GM12878 (cell line): Measurements from ENCODE around the gene SAMD1. TPM values are rescaled to one million over a fixed set of nuclear protein-coding genes. Genes with fewer than 3 reads are reported as not detected.

Experiments used
- BRCA1 ChIP-seq: IDR thresholded peaks from 2 replicates; pipeline ENCODE4 v1.6.1; 2011; ENCODE audit warnings: low read depth, low read length, improper control_type of control experiment
- CBX3 ChIP-seq: fragments of 200-600 bp; sonication (generic); IDR thresholded peaks from 2 replicates; pipeline ENCODE4 v1.6.1; 2016; ENCODE audit warnings: low read depth, borderline replicate concordance
- CHD2 ChIP-seq: IDR thresholded peaks from 2 replicates; pipeline ENCODE4 v1.6.1; 2011; ENCODE audit warnings: low read depth, low read length, improper control_type of control experiment, borderline replicate concordance
- DPF2 ChIP-seq: fragments of 450-650 bp; IDR thresholded peaks from 2 replicates; pipeline ENCODE4 v1.6.1; 2017; ENCODE audit warnings: mild to moderate bottlenecking
- EED ChIP-seq: sonication (generic); IDR thresholded peaks from 2 replicates; pipeline ENCODE4 v1.6.1; 2016; ENCODE audit warnings: antibody characterized with exemption, low read depth
- ESRRA ChIP-seq: IDR thresholded peaks from 2 replicates; pipeline ENCODE4 v1.6.1; 2012; ENCODE audit warnings: mild to moderate bottlenecking, low read length, improper control_type of control experiment
- GABPA ChIP-seq: IDR thresholded peaks from 2 replicates; pipeline ENCODE4 v1.6.1; 2014; ENCODE audit warnings: antibody characterized with exemption, low read depth, mild to moderate bottlenecking, inconsistent platforms
- HCFC1 ChIP-seq: fragments of 150-350 bp; IDR thresholded peaks from 2 replicates; pipeline ENCODE4 v1.6.1; 2014; ENCODE audit warnings: low read length
- HDAC6 ChIP-seq: fragments of 200-600 bp; sonication (generic); IDR thresholded peaks from one replicate; pipeline ENCODE4 v1.8.0; 2017; ENCODE audit warnings: antibody characterized with exemption; ENCODE audit not compliant: unreplicated experiment
- IKZF1 ChIP-seq: fragments of 450-650 bp; conservative IDR thresholded peaks from 2 replicates; pipeline ENCODE4 v1.6.1; 2017; ENCODE audit warnings: antibody characterized with exemption, mild to moderate bottlenecking
- IRF5 ChIP-seq: fragments of 450-650 bp; IDR thresholded peaks from 2 replicates; pipeline ENCODE4 v1.6.1; 2017; ENCODE audit warnings: borderline replicate concordance
- KLF5 ChIP-seq: fragments of 450-650 bp; IDR thresholded peaks from 2 replicates; pipeline ENCODE4 v1.6.1; 2014; ENCODE audit warnings: mild to moderate bottlenecking; ENCODE audit not compliant: partially characterized antibody
- MEF2B ChIP-seq: fragments of 450-650 bp; IDR thresholded peaks from 2 replicates; pipeline ENCODE4 v1.6.1; 2018; ENCODE audit warnings: mild to moderate bottlenecking, moderate library complexity; ENCODE audit not compliant: partially characterized antibody, poor library complexity, severe bottlenecking
- NFIC ChIP-seq: IDR thresholded peaks from 2 replicates; pipeline ENCODE4 v1.6.1; 2012; ENCODE audit warnings: low read depth, mild to moderate bottlenecking, inconsistent platforms, low read length, moderate library complexity
- PAX5 ChIP-seq: IDR thresholded peaks from 2 replicates; pipeline ENCODE4 v1.6.1; 2011; ENCODE audit warnings: low read depth, low read length, borderline replicate concordance
- SKIL ChIP-seq: fragments of 450-650 bp; IDR thresholded peaks from 2 replicates; pipeline ENCODE4 v1.6.1; 2017; ENCODE audit warnings: mild to moderate bottlenecking, low read depth, inconsistent platforms; ENCODE audit not compliant: poor library complexity, severe bottlenecking
- TAF1 ChIP-seq: IDR thresholded peaks from 2 replicates; pipeline ENCODE4 v1.6.1; 2011; ENCODE audit warnings: mild to moderate bottlenecking, low read depth, low read length, borderline replicate concordance
- ZSCAN29 ChIP-seq: fragments of 450-650 bp; IDR thresholded peaks from 2 replicates; pipeline ENCODE4 v1.6.1; 2017; ENCODE audit warnings: mild to moderate bottlenecking, moderate library complexity
- polyA plus RNA-seq, 11 experiments: library from polyadenylated mRNA; depleted of rRNA in 4 of 11; unstranded in 6 of 11; stranded (reverse) in 5 of 11; fragments of >200 nt; fragmentation: Nextera tagmentation in 4 of 11; fragmentation: Illumina TruSeq in 1 of 11; extraction: Ambion mirVana in 4 of 11; extraction: Trizol in 1 of 11; gene quantifications; 1 replicate in 1 of 11; 2 replicates in 10 of 11; pipeline versions ENCODE4 v1.2.1 to v1.2.3, GENCODE V29; 2011 to 2016; ENCODE audit warnings: inconsistent platforms in 2 of 11, missing spikeins in 2 of 11, low read depth in 1 of 11
- total RNA-seq, 4 experiments: library from RNA; depleted of rRNA in 3 of 4; stranded (reverse); fragments of >200 nt in 3 of 4; fragmentation: Illumina TruSeq in 1 of 4; extraction: Trizol in 1 of 4; gene quantifications; 2 replicates each; pipeline versions ENCODE4 v1.2.1 to v1.2.3, GENCODE V29; 2013 to 2021
- TF ChIP-seq, protein P1 (sequence below): IDR thresholded peaks from 2 replicates; pipeline ENCODE4 v1.6.1; 2011; ENCODE audit warnings: mild to moderate bottlenecking, low read depth, low read length, moderate library complexity; ENCODE audit not compliant: insufficient replicate concordance
- TF ChIP-seq, protein P2 (sequence below): fragments of 450-650 bp; formaldehyde crosslinking; IDR thresholded peaks from 2 replicates; pipeline ENCODE4 v1.4.0; 2020; ENCODE audit warnings: mild to moderate bottlenecking, moderate library complexity

SAMD1 gene
- total and polyA plus RNA-seq, 10 of the 15 experiments (the other 5 are each of a cell fraction or from before 2014, with no cell fraction given), result 3.0 to 71.7 (median 19.3) TPM

DNA sequence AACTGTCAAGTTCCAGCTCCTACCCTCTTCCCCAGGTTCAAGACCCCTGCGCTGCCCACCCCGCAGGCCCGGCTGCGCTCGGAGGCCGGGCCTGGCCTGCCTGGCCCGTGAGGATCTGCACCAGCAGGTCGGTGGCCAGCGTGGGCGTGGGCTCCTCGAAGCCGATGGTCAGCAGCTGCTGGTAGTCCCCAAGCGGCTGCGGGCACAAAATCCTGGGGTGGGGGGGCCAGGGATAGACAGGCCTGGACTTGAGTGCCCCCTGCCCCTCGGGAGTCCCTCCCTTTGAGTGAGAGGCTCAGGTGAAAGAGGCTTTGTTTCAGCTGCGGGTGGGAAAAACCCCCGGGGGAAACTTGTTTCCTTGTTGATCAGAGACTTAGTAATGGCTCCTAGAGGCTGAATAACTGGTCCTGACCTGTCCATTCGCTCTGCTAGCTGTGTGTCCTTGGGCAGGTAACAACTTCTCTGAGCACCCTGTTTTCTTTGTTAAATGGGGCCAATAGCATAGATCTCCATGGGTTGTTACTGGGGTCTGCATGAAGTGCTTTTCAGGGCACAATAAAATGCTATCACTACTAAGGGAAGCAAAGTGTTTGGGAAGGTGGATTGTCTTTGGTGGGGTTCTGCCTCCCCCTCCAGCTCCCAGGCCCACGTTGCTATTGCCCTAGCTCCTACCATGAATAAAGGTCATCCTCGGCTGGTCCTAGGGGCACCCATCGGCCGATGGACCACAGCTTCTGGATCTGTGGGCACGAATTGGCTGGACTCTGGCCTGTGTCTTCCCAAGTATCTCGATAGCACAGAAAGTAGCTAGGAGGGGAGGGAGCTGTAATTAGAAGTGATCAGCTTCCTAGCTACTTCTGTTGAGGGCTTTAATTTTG is 8.5 kb downstream of the SAMD1 start (continued):
- TF ChIP-seq BRCA1, result no peak
- TF ChIP-seq, protein P1, sequence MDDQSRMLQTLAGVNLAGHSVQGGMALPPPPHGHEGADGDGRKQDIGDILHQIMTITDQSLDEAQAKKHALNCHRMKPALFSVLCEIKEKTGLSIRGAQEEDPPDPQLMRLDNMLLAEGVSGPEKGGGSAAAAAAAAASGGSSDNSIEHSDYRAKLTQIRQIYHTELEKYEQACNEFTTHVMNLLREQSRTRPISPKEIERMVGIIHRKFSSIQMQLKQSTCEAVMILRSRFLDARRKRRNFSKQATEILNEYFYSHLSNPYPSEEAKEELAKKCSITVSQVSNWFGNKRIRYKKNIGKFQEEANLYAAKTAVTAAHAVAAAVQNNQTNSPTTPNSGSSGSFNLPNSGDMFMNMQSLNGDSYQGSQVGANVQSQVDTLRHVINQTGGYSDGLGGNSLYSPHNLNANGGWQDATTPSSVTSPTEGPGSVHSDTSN, result peak; percentile 11
- TF ChIP-seq ESRRA, result 0 out of 2 replicates have a peak, but pooled peaks have one; percentile 3
- TF ChIP-seq SKIL, result peak; percentile 34
- TF ChIP-seq CBX3, result no peak
- TF ChIP-seq IKZF1, result no peak
- no peak for TF ChIP-seq HDAC6
- 0 out of 2 replicates have a peak, but pooled peaks have one; percentile 17 for TF ChIP-seq TAF1
- no peak for TF ChIP-seq CHD2
- TF ChIP-seq HCFC1, result no peak
- no peak for TF ChIP-seq NFIC
- TF ChIP-seq ZSCAN29, result no peak
- TF ChIP-seq MEF2B, result peak; percentile 73
- TF ChIP-seq EED, result no peak
- TF ChIP-seq GABPA, result no peak
- TF ChIP-seq PAX5, result 0 out of 2 replicates have a peak, but pooled peaks have one; percentile 7
- TF ChIP-seq, protein P2, sequence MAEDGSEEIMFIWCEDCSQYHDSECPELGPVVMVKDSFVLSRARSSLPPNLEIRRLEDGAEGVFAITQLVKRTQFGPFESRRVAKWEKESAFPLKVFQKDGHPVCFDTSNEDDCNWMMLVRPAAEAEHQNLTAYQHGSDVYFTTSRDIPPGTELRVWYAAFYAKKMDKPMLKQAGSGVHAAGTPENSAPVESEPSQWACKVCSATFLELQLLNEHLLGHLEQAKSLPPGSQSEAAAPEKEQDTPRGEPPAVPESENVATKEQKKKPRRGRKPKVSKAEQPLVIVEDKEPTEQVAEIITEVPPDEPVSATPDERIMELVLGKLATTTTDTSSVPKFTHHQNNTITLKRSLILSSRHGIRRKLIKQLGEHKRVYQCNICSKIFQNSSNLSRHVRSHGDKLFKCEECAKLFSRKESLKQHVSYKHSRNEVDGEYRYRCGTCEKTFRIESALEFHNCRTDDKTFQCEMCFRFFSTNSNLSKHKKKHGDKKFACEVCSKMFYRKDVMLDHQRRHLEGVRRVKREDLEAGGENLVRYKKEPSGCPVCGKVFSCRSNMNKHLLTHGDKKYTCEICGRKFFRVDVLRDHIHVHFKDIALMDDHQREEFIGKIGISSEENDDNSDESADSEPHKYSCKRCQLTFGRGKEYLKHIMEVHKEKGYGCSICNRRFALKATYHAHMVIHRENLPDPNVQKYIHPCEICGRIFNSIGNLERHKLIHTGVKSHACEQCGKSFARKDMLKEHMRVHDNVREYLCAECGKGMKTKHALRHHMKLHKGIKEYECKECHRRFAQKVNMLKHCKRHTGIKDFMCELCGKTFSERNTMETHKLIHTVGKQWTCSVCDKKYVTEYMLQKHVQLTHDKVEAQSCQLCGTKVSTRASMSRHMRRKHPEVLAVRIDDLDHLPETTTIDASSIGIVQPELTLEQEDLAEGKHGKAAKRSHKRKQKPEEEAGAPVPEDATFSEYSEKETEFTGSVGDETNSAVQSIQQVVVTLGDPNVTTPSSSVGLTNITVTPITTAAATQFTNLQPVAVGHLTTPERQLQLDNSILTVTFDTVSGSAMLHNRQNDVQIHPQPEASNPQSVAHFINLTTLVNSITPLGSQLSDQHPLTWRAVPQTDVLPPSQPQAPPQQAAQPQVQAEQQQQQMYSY, result 0 out of 2 replicates have a peak, but pooled peaks have one; percentile 41
- TF ChIP-seq DPF2, result peak; percentile 94
- no peak for TF ChIP-seq IRF5
- TF ChIP-seq KLF5, result no peak
